Measurements from ENCODE around the gene UBE2G2. TPM values are rescaled to one million over a fixed set of nuclear protein-coding genes. Genes with fewer than 3 reads are reported as not detected.

Gene UBE2G2
- total and polyA plus RNA-seq, 2 of the 4 experiments (the other 2 are of a cell fraction) = 65.4 to 91.7 TPM

DNA sequence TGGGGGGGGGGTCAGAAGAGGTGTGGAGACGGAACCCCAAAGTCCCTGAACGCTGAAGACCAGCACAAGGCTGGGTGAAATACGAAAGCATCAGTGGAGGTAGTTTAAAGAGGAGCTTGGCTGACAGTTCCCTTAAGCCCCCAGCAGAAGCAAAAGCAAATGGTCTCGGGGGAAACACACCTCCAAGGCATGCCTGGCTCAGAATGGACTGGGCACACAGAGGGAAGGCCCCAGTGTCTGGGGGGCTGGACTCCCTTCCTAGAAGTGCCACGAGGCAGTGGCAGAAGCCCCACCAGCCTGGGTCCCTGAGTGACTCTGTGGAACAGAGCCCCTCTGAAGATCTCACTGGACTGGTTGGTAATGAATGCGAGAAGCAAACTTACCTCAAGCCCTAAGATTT is 43.9 kb downstream of the UBE2G2 start:
- no peak overlapping the region for H4K8ac ChIP-seq (ENCODE audit: low read depth in 2 of 2, low read length in 2 of 2)
- ChIA-PET POLR2A (ENCODE audit: unreplicated experiment) (no interaction called here), CTCF (no interaction called here)
- peaks cover 4% of the 10 kb centered on the region; the same call in 1 of the 2 replicates for H3K27me3 ChIP-seq (ENCODE audit: control insufficient read depth, insufficient read depth, low read length)
- H3K56ac ChIP-seq (ENCODE audit: extremely low read depth, insufficient read depth, low read length) = no peak overlapping the region
- intact Hi-C loops (cut with micrococcal nuclease) = no loop called here
- H3K4me3 ChIP-seq (ENCODE audit: insufficient read depth, low read depth, low read length) = no peak overlapping the region
- DNase-seq (no peak), ATAC-seq (ENCODE audit: low read depth) (no peak)
- H4K20me1 ChIP-seq (ENCODE audit: insufficient read depth, low read length) = no peaks in the 10 kb centered on the region; the same call in none of the 2 replicates
- H2BK5ac ChIP-seq (ENCODE audit: low read depth, low read length, poor library complexity, severe bottlenecking) = no peak overlapping the region
- dilution Hi-C loops (cut with HindIII; ENCODE audit: low sequenced_read_pairs, unreplicated experiment) = no loop called here
- H3K4ac ChIP-seq (ENCODE audit: low read depth, low read length) = no peak overlapping the region
- H2AFZ ChIP-seq (replicated peaks; ENCODE audit: low read length, poor library complexity) = no peak overlapping the region
- H2AK5ac ChIP-seq (ENCODE audit: low read depth, low read length) = no peak overlapping the region
- 0 out of 2 replicates have a peak, but pooled peaks cover 2% of the 10 kb centered on the region for H3K9me3 ChIP-seq (ENCODE audit: control insufficient read depth, insufficient read depth, low read length)
- H3K79me1 ChIP-seq (ENCODE audit: low read depth in 1 of 2, low read length in 2 of 2) = no peaks in the 10 kb centered on the region
- no peak overlapping the region for H3K9ac ChIP-seq (ENCODE audit: low read depth, low read length)
- no peak overlapping the region for H2BK120ac ChIP-seq (ENCODE audit: low read depth, low read length)
- H3K36me3 ChIP-seq (ENCODE audit: control insufficient read depth, insufficient read depth, low read length) = no peaks in the 10 kb centered on the region
- no CpG with 5 or more reads among the region's 6 CpGs for WGBS, 2 experiments (ENCODE audit: extremely low coverage in 2 of 2, insufficient read length in 1 of 2)
- no peak overlapping the region for H3K23ac ChIP-seq (ENCODE audit: low read depth, low read length)
- BruUV-seq (replicated peaks) = no TSS peak
- H2AK9ac ChIP-seq (replicated peaks; ENCODE audit: low read depth, low read length, poor library complexity) = no peak overlapping the region
- H4K5ac ChIP-seq (ENCODE audit: low read depth, low read length) = no peak overlapping the region
- in situ Hi-C loops (cut with MboI; ENCODE audit: low sequenced_read_pairs) = no loop called here
- H3K18ac ChIP-seq (ENCODE audit: low read depth, low read length) = no peak overlapping the region
- no peak overlapping the region for H3K4me2 ChIP-seq (ENCODE audit: low read depth, low read length)
- H3K14ac ChIP-seq (replicated peaks; ENCODE audit: low read depth, low read length) = no peak overlapping the region
- H3K27ac ChIP-seq (ENCODE audit: insufficient read depth, low read length) = no peak overlapping the region
- no peak overlapping the region for H2BK20ac ChIP-seq (ENCODE audit: low read depth, low read length)
- H4K91ac ChIP-seq (ENCODE audit: insufficient read depth, low read depth, low read length) = no peak overlapping the region
- peaks cover 1% of the 10 kb centered on the region; the same call in 1 of the 2 replicates for H3K9me1 ChIP-seq (ENCODE audit: insufficient read depth, low read length)
- H3K4me1 ChIP-seq (ENCODE audit: control insufficient read depth, insufficient read depth, low read length) = no peaks in the 10 kb centered on the region
- TF ChIP-seq CEBPB (IDR thresholded peaks at IDR 0.05; ENCODE audit: low read depth, low read length) = no peak
- TF ChIP-seq, protein P1, sequence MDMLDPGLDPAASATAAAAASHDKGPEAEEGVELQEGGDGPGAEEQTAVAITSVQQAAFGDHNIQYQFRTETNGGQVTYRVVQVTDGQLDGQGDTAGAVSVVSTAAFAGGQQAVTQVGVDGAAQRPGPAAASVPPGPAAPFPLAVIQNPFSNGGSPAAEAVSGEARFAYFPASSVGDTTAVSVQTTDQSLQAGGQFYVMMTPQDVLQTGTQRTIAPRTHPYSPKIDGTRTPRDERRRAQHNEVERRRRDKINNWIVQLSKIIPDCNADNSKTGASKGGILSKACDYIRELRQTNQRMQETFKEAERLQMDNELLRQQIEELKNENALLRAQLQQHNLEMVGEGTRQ (IDR thresholded peaks at IDR 0.05; ENCODE audit: low read depth, low read length) = no peak
- TF ChIP-seq RFX5 (IDR thresholded peaks at IDR 0.05; ENCODE audit: low read depth, low read length) = no peak
- TF ChIP-seq MAZ (IDR thresholded peaks at IDR 0.05; ENCODE audit: borderline replicate concordance, low read depth, low read length) = no peak
- TF ChIP-seq NFE2L2 (IDR thresholded peaks at IDR 0.05; ENCODE audit: low read depth, low read length) = no peak
- TF ChIP-seq RAD21 (IDR thresholded peaks at IDR 0.05; ENCODE audit: low read length) = no peak
- TF ChIP-seq MAFK (IDR thresholded peaks at IDR 0.05; ENCODE audit: low read depth, low read length) = no peak
- no peak for TF ChIP-seq FOS (IDR thresholded peaks at IDR 0.05; ENCODE audit: low read depth, low read length)
- TF ChIP-seq BHLHE40 (IDR thresholded peaks at IDR 0.05; ENCODE audit: low read depth, low read length) = no peak
- no peak for TF ChIP-seq MXI1 (IDR thresholded peaks at IDR 0.05; ENCODE audit: borderline replicate concordance, low read depth, low read length)
- TF ChIP-seq, protein P2, sequence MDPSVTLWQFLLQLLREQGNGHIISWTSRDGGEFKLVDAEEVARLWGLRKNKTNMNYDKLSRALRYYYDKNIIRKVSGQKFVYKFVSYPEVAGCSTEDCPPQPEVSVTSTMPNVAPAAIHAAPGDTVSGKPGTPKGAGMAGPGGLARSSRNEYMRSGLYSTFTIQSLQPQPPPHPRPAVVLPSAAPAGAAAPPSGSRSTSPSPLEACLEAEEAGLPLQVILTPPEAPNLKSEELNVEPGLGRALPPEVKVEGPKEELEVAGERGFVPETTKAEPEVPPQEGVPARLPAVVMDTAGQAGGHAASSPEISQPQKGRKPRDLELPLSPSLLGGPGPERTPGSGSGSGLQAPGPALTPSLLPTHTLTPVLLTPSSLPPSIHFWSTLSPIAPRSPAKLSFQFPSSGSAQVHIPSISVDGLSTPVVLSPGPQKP (IDR thresholded peaks at IDR 0.05; ENCODE audit: borderline replicate concordance, low read depth, low read length) = no peak
- no peak overlapping the region for H2BK15ac ChIP-seq (ENCODE audit: low read depth, low read length)
